Panc1 (cell line): Measurements from ENCODE around the gene JMJD1C.

Experiments
- POLR2AphosphoS5 ChIP-seq: IDR thresholded peaks from 2 replicates; pipeline ENCODE4 v1.6.1; 2012; ENCODE audit warnings: mild to moderate bottlenecking, low read depth, low read length, moderate library complexity
- REST ChIP-seq, 2 experiments: IDR thresholded peaks; 2 replicates each; pipeline ENCODE4 v1.6.1; 2011 to 2012; ENCODE audit warnings: low read depth in 2 of 2, control low read depth in 1 of 2, low read length in 1 of 2, mild to moderate bottlenecking in 1 of 2, moderate library complexity in 1 of 2; ENCODE audit not compliant: insufficient read depth in 1 of 2
- SIN3A ChIP-seq: IDR thresholded peaks from 2 replicates; pipeline ENCODE4 v1.6.1; 2012; ENCODE audit warnings: low read depth, mild to moderate bottlenecking, low read length, moderate library complexity, borderline replicate concordance; ENCODE audit not compliant: insufficient read depth
- TF ChIP-seq, protein P1 (sequence below): fragments of 450-650 bp; IDR thresholded peaks from 2 replicates; pipeline ENCODE4 v1.5.1; 2017; ENCODE audit warnings: mild to moderate bottlenecking

GRCh38 chr10:63374991-63375390 lies 90.8 kb downstream of the JMJD1C start:
- TF ChIP-seq POLR2AphosphoS5 (no peak), SIN3A (no peak), REST (IDR thresholded peaks at IDR 0.05; ENCODE audit: insufficient read depth in 1 of 2, low read depth in 2 of 2, low read length in 1 of 2) (no peak)
- TF ChIP-seq, protein P1, sequence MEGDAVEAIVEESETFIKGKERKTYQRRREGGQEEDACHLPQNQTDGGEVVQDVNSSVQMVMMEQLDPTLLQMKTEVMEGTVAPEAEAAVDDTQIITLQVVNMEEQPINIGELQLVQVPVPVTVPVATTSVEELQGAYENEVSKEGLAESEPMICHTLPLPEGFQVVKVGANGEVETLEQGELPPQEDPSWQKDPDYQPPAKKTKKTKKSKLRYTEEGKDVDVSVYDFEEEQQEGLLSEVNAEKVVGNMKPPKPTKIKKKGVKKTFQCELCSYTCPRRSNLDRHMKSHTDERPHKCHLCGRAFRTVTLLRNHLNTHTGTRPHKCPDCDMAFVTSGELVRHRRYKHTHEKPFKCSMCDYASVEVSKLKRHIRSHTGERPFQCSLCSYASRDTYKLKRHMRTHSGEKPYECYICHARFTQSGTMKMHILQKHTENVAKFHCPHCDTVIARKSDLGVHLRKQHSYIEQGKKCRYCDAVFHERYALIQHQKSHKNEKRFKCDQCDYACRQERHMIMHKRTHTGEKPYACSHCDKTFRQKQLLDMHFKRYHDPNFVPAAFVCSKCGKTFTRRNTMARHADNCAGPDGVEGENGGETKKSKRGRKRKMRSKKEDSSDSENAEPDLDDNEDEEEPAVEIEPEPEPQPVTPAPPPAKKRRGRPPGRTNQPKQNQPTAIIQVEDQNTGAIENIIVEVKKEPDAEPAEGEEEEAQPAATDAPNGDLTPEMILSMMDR, result no peak
